Gastroesophageal sphincter (tissue), 4 donors: ENCODE measurements around the gene FTCD. TPM values are rescaled to one million over a fixed set of nuclear protein-coding genes. Genes with fewer than 3 reads are reported as not detected.

ENCODE experiments used
- ATAC-seq: fragments of 150-250 bp; one replicate; pipeline ENCODE4 v1.9.1; 2016; ENCODE audit warnings: mild to moderate bottlenecking, moderate library complexity
- H3K27ac ChIP-seq, 4 donors: fragments of 200-600 bp; sonication (generic) in 3 of 4; 1 replicate in 3 of 4; 2 replicates in 1 of 4; pipeline ENCODE4 v1.5.1; 2016 to 2019
- H3K27me3 ChIP-seq: fragments of 200-600 bp; sonication (generic); one replicate; pipeline ENCODE4 v1.5.1; 2019
- H3K36me3 ChIP-seq, 2 donors: fragments of 200-600 bp; sonication (generic); one replicate each; pipeline ENCODE4 v1.5.1; 2019; ENCODE audit warnings: control low read depth in 1 of 2
- H3K4me1 ChIP-seq, 3 donors: fragments of 200-600 bp; sonication (generic); 1 replicate in 2 of 3; 2 replicates in 1 of 3; pipeline ENCODE4 v1.5.1; 2016 to 2019; ENCODE audit warnings: control low read depth in 2 of 3
- H3K4me3 ChIP-seq, 2 donors: fragments of 200-600 bp; sonication (generic); one replicate each; pipeline ENCODE4 v1.5.1; 2019; ENCODE audit warnings: mild to moderate bottlenecking in 1 of 2, moderate library complexity in 1 of 2
- H3K9me3 ChIP-seq, 3 donors: fragments of 200-600 bp; sonication (generic); one replicate each; pipeline ENCODE4 v1.5.1; 2017 to 2019; ENCODE audit warnings: control low read depth in 2 of 3
- CTCF ChIP-seq, 4 experiments: fragments of 200-600 bp in 2 of 4; fragments of 450-650 bp in 2 of 4; sonication (generic) in 1 of 4; IDR thresholded peaks; one replicate each; pipeline ENCODE4 v1.5.1; 2017 to 2019; ENCODE audit warnings: antibody characterized with exemption in 4 of 4, mild to moderate bottlenecking in 2 of 4, moderate library complexity in 2 of 4
- EP300 ChIP-seq: sonication (generic); formaldehyde crosslinking; IDR thresholded peaks from one replicate; pipeline ENCODE4 v1.6.1; 2017; ENCODE audit warnings: antibody characterized with exemption, mild to moderate bottlenecking
- POLR2A ChIP-seq, 2 donors: fragments of 450-650 bp; IDR thresholded peaks; one replicate each; pipeline ENCODE4 v1.6.1; 2017; ENCODE audit warnings: antibody characterized with exemption in 2 of 2, mild to moderate bottlenecking in 2 of 2, moderate library complexity in 1 of 2
- POLR2AphosphoS5 ChIP-seq: sonication (generic); formaldehyde crosslinking; IDR thresholded peaks from one replicate; pipeline ENCODE4 v1.6.1; 2017; ENCODE audit warnings: antibody characterized with exemption
- WGBS, 2 donors: methylation state at CpG; one replicate each; pipeline ENCODE4 v1.1.5; 2018; ENCODE audit warnings: low coverage in 1 of 2; 5-methylcytosine and 5-hydroxymethylcytosine counted together
- total RNA-seq, 4 donors: library from RNA; depleted of rRNA; stranded (reverse); fragments of >200 nt; gene quantifications; one replicate each; pipeline ENCODE4 v1.1.0, GENCODE V29; 2016

FTCD gene
- total RNA-seq, 4 donors from 2014 or later, result 0.31 to 1.5 TPM; not detected in 2

- H3K27ac ChIP-seq, result peak overlapping the region in 1 of 4 donors; percentile 69
- 88 to 98% methylated on average over 4 to 17 of the region's 85 CpGs for WGBS, 2 donors
- no peak overlapping the region for H3K4me3 ChIP-seq
- ATAC-seq, result no peak
- no peak for TF ChIP-seq CTCF (IDR thresholded peaks at IDR 0.05)
- TF ChIP-seq POLR2AphosphoS5, result peak; percentile 83
- peaks cover 0 to 38% of the 10 kb centered on the region in 2 donors for H3K36me3 ChIP-seq
- H3K9me3 ChIP-seq, result no peaks in the 10 kb centered on the region
- peaks cover 0 to 33% (median 0%) of the 10 kb centered on the region in 3 donors for H3K4me1 ChIP-seq
- H3K27me3 ChIP-seq, result no peaks in the 10 kb centered on the region
Observed at GRCh38 chr21:46131838-46132651, 23.3 kb downstream of the FTCD start.

- no CpG with 5 or more reads among the region's 4 CpGs for WGBS, 2 donors
- Histone ChIP-seq H3K4me1 (peaks cover 0 to 28% (median 0%) of the 10 kb centered on the region in 3 donors), H3K4me3 (no peak overlapping the region), H3K27me3 (no peaks in the 10 kb centered on the region), H3K27ac (peak overlapping the region in 3 of 4 donors; percentile 51 to 69 (median 61)), H3K9me3 (no peaks in the 10 kb centered on the region), H3K36me3 (peaks cover 0 to 43% of the 10 kb centered on the region in 2 donors)
- no peak for TF ChIP-seq EP300
- TF ChIP-seq CTCF (IDR thresholded peaks at IDR 0.05), result no peak
- no peak for TF ChIP-seq POLR2AphosphoS5
- TF ChIP-seq POLR2A (IDR thresholded peaks at IDR 0.05), result no peak
- ATAC-seq, result no peak
Observed at GRCh38 chr21:46131588-46131837, 23.9 kb downstream of the FTCD start.

- Histone ChIP-seq H3K4me1 (peaks cover 0 to 23% (median 0%) of the 10 kb centered on the region in 3 donors), H3K9me3 (no peaks in the 10 kb centered on the region), H3K27me3 (no peaks in the 10 kb centered on the region), H3K4me3 (no peak overlapping the region), H3K27ac (peak overlapping the region in 3 of 4 donors; percentile 51 to 69 (median 61)), H3K36me3 (peaks cover 0 to 48% of the 10 kb centered on the region in 2 donors)
- peak; percentile 23 for ATAC-seq
- TF ChIP-seq POLR2AphosphoS5 (peak; percentile 50), EP300 (no peak)
- no CpG with 5 or more reads among the region's 22 CpGs for WGBS, 2 donors
Observed at GRCh38 chr21:46130831-46131587, 24.4 kb downstream of the FTCD start.

- WGBS, 2 donors, result 57% methylated on average over 2 of the region's 27 CpGs; no CpG with 5 or more reads in 1 of the 2 donors
- TF ChIP-seq POLR2AphosphoS5 (no peak), CTCF (IDR thresholded peaks at IDR 0.05) (no peak), EP300 (no peak), POLR2A (IDR thresholded peaks at IDR 0.05) (no peak)
- no peak for ATAC-seq
- H3K9me3 ChIP-seq, result no peaks in the 10 kb centered on the region
- H3K27me3 ChIP-seq, result no peaks in the 10 kb centered on the region
- H3K36me3 ChIP-seq, result peaks cover 0 to 58% of the 10 kb centered on the region in 2 donors
- peaks cover 0 to 21% (median 0%) of the 10 kb centered on the region in 3 donors for H3K4me1 ChIP-seq
- no peak overlapping the region for H3K4me3 ChIP-seq
- peak overlapping the region in 3 of 4 donors; percentile 51 to 69 (median 61) for H3K27ac ChIP-seq
Observed at GRCh38 chr21:46129846-46130651, 25.3 kb downstream of the FTCD start.
